Tibial nerve (tissue), 4 donors: ENCODE data around the gene DHX34.

Experiments used
- EP300 ChIP-seq, 2 donors: sonication (generic); formaldehyde crosslinking; IDR thresholded peaks; one replicate each; pipeline ENCODE4 v1.6.1; 2017; ENCODE audit warnings: antibody characterized with exemption in 2 of 2, mild to moderate bottlenecking in 1 of 2
- POLR2A ChIP-seq, 2 donors: fragments of 450-650 bp; IDR thresholded peaks; one replicate each; pipeline ENCODE4 v1.6.1; 2017; ENCODE audit warnings: antibody characterized with exemption in 2 of 2, mild to moderate bottlenecking in 2 of 2, moderate library complexity in 2 of 2
- TF ChIP-seq, protein P1 (sequence below), 5 experiments: fragments of 200-600 bp in 3 of 5; fragments of 450-650 bp in 2 of 5; sonication (generic) in 3 of 5; IDR thresholded peaks; one replicate each; pipeline ENCODE4 v1.5.1; 2016 to 2019; ENCODE audit warnings: antibody characterized with exemption in 5 of 5, mild to moderate bottlenecking in 3 of 5, moderate library complexity in 2 of 5

- TF ChIP-seq, protein P1, sequence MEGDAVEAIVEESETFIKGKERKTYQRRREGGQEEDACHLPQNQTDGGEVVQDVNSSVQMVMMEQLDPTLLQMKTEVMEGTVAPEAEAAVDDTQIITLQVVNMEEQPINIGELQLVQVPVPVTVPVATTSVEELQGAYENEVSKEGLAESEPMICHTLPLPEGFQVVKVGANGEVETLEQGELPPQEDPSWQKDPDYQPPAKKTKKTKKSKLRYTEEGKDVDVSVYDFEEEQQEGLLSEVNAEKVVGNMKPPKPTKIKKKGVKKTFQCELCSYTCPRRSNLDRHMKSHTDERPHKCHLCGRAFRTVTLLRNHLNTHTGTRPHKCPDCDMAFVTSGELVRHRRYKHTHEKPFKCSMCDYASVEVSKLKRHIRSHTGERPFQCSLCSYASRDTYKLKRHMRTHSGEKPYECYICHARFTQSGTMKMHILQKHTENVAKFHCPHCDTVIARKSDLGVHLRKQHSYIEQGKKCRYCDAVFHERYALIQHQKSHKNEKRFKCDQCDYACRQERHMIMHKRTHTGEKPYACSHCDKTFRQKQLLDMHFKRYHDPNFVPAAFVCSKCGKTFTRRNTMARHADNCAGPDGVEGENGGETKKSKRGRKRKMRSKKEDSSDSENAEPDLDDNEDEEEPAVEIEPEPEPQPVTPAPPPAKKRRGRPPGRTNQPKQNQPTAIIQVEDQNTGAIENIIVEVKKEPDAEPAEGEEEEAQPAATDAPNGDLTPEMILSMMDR (IDR thresholded peaks at IDR 0.05): no peak
- no peak for TF ChIP-seq EP300 (IDR thresholded peaks at IDR 0.05)
- TF ChIP-seq POLR2A (IDR thresholded peaks at IDR 0.05): no peak
Observed at GRCh38 chr19:47375694-47376588, 26.8 kb downstream of the DHX34 start.
